IMR-90 (cell line): ENCODE measurements around the gene NR6A1. TPM values are rescaled to one million over a fixed set of nuclear protein-coding genes. Genes with fewer than 3 reads are reported as not detected.

ENCODE experiments used
- ATAC-seq: fragments of 200-7000 bp; cut with Tn5 transposase; 2 replicates; pipeline ENCODE4 v1.9.1; 2020; ENCODE audit warnings: low read depth, mild to moderate bottlenecking, moderate library complexity
- BruUV-seq: library from RNA; stranded (reverse); fragments of 400-500 nt; replicated peaks from 2 replicates; lab custom pipeline; 2021; lab: Mats Ljungman, UMichigan
- CTCF ChIA-PET: fragments of 300-600 bp; formaldehyde crosslinking; extraction: SDS; loops from one replicate; lab custom pipeline; 2021; ENCODE audit warnings: antibody characterized with exemption; lab: Yijun Ruan, JAX
- POLR2A ChIA-PET: fragments of 300-600 bp; sonication (Branson Sonifier 250); formaldehyde crosslinking; loops from one replicate; lab custom pipeline; 2022; ENCODE audit warnings: antibody characterized with exemption; ENCODE audit not compliant: unreplicated experiment; lab: Charles Lee
- DNase-seq: peaks from one replicate; pipeline ENCODE4 v3.0.0; 2013
- H2AFZ ChIP-seq: replicated peaks from 2 replicates; pipeline ENCODE3; 2013; ENCODE audit warnings: low read length, mild to moderate bottlenecking; ENCODE audit not compliant: poor library complexity
- H2AK5ac ChIP-seq: 2 replicates; pipeline ENCODE4 v1.6.1; 2013; ENCODE audit warnings: low read depth, low read length, inconsistent platforms
- H2AK9ac ChIP-seq: replicated peaks from 2 replicates; pipeline ENCODE3; 2013; ENCODE audit warnings: mild to moderate bottlenecking, low read depth, low read length, moderate library complexity; ENCODE audit not compliant: poor library complexity
- H2BK120ac ChIP-seq: 2 replicates; pipeline ENCODE4 v1.6.1; 2013; ENCODE audit warnings: low read depth, low read length, inconsistent platforms
- H2BK15ac ChIP-seq: 3 replicates; pipeline ENCODE4 v1.6.1; 2013; ENCODE audit warnings: low read depth, low read length, inconsistent platforms
- H2BK20ac ChIP-seq: 2 replicates; pipeline ENCODE4 v1.6.1; 2013; ENCODE audit warnings: low read depth, mild to moderate bottlenecking, inconsistent platforms, low read length, moderate library complexity
- H2BK5ac ChIP-seq: 2 replicates; pipeline ENCODE4 v1.6.1; 2013; ENCODE audit warnings: mild to moderate bottlenecking, low read depth, low read length, inconsistent platforms; ENCODE audit not compliant: poor library complexity, severe bottlenecking
- H3K14ac ChIP-seq: replicated peaks from 2 replicates; pipeline ENCODE4 v1.6.1; 2013; ENCODE audit warnings: low read depth, low read length, inconsistent platforms
- H3K18ac ChIP-seq: 2 replicates; pipeline ENCODE4 v1.6.1; 2013; ENCODE audit warnings: low read depth, low read length, control low read depth
- H3K23ac ChIP-seq: 2 replicates; pipeline ENCODE4 v1.6.1; 2013; ENCODE audit warnings: low read depth, low read length, inconsistent platforms
- H3K27ac ChIP-seq: 2 replicates; pipeline ENCODE4 v1.5.1; 2013; ENCODE audit warnings: mild to moderate bottlenecking, control low read depth, low read length; ENCODE audit not compliant: insufficient read depth
- H3K27me3 ChIP-seq: 2 replicates; pipeline ENCODE4 v1.6.1; 2013; ENCODE audit warnings: low read length; ENCODE audit not compliant: control insufficient read depth, insufficient read depth
- H3K36me3 ChIP-seq: 2 replicates; pipeline ENCODE4 v1.6.1; 2013; ENCODE audit warnings: low read length, mixed read lengths; ENCODE audit not compliant: control insufficient read depth, insufficient read depth
- H3K4ac ChIP-seq: 2 replicates; pipeline ENCODE4 v1.6.1; 2013; ENCODE audit warnings: low read depth, low read length, inconsistent platforms
- H3K4me1 ChIP-seq: 2 replicates; pipeline ENCODE4 v1.6.1; 2013; ENCODE audit warnings: low read length, mixed read lengths; ENCODE audit not compliant: control insufficient read depth, insufficient read depth
- H3K4me2 ChIP-seq: 2 replicates; pipeline ENCODE4 v1.6.1; 2013; ENCODE audit warnings: low read depth, mild to moderate bottlenecking, control low read depth, low read length, moderate library complexity
- H3K4me3 ChIP-seq: 2 replicates; pipeline ENCODE4 v1.5.1; 2013; ENCODE audit warnings: low read depth, mild to moderate bottlenecking, control low read depth, low read length, moderate library complexity; ENCODE audit not compliant: insufficient read depth
- H3K56ac ChIP-seq: 2 replicates; pipeline ENCODE4 v1.6.1; 2013; ENCODE audit warnings: low read length, inconsistent platforms; ENCODE audit not compliant: insufficient read depth; ENCODE audit errors: extremely low read depth
- H3K79me1 ChIP-seq, 2 experiments: 2 replicates each; pipeline ENCODE4 v1.6.1; 2013; ENCODE audit warnings: low read length in 2 of 2, inconsistent platforms in 1 of 2, low read depth in 1 of 2
- H3K9ac ChIP-seq: 2 replicates; pipeline ENCODE4 v1.6.1; 2013; ENCODE audit warnings: low read depth, low read length, control low read depth
- H3K9me1 ChIP-seq: 2 replicates; pipeline ENCODE4 v1.6.1; 2013; ENCODE audit warnings: low read length, inconsistent platforms; ENCODE audit not compliant: insufficient read depth
- H3K9me3 ChIP-seq: 2 replicates; pipeline ENCODE4 v1.6.1; 2013; ENCODE audit warnings: low read length; ENCODE audit not compliant: control insufficient read depth, insufficient read depth
- H4K20me1 ChIP-seq: 2 replicates; pipeline ENCODE4 v1.6.1; 2013; ENCODE audit warnings: low read length, inconsistent platforms; ENCODE audit not compliant: insufficient read depth
- H4K5ac ChIP-seq: 2 replicates; pipeline ENCODE4 v1.6.1; 2013; ENCODE audit warnings: mild to moderate bottlenecking, low read depth, low read length, control low read depth
- H4K8ac ChIP-seq, 2 experiments: 2 replicates each; pipeline ENCODE4 v1.6.1; 2013; ENCODE audit warnings: low read depth in 2 of 2, low read length in 2 of 2, control low read depth in 1 of 2, inconsistent platforms in 1 of 2
- H4K91ac ChIP-seq: 2 replicates; pipeline ENCODE4 v1.6.1; 2013; ENCODE audit warnings: low read depth, low read length, inconsistent platforms; ENCODE audit not compliant: insufficient read depth
- BHLHE40 ChIP-seq: fragments of 150-350 bp; IDR thresholded peaks from 2 replicates; pipeline ENCODE4 v1.6.1; 2016; ENCODE audit warnings: mild to moderate bottlenecking, low read depth, low read length
- CEBPB ChIP-seq: IDR thresholded peaks from 2 replicates; pipeline ENCODE4 v1.6.1; 2012; ENCODE audit warnings: low read depth, low read length, improper control_type of control experiment
- CHD1 ChIP-seq: IDR thresholded peaks from 2 replicates; pipeline ENCODE4 v1.6.1; 2012; ENCODE audit warnings: low read depth, low read length, improper control_type of control experiment
- FOS ChIP-seq: fragments of 150-350 bp; IDR thresholded peaks from 2 replicates; pipeline ENCODE4 v1.6.1; 2016; ENCODE audit warnings: low read depth, low read length
- MAFK ChIP-seq: IDR thresholded peaks from 2 replicates; pipeline ENCODE4 v1.6.1; 2012; ENCODE audit warnings: low read depth, low read length, improper control_type of control experiment
- MAZ ChIP-seq: IDR thresholded peaks from 2 replicates; pipeline ENCODE4 v1.6.1; 2012; ENCODE audit warnings: low read depth, mild to moderate bottlenecking, low read length, improper control_type of control experiment, moderate library complexity, borderline replicate concordance
- MXI1 ChIP-seq: IDR thresholded peaks from 2 replicates; pipeline ENCODE4 v1.6.1; 2012; ENCODE audit warnings: low read depth, mild to moderate bottlenecking, low read length, moderate library complexity, borderline replicate concordance
- NFE2L2 ChIP-seq: fragments of 150-350 bp; IDR thresholded peaks from 2 replicates; pipeline ENCODE4 v1.6.1; 2016; ENCODE audit warnings: low read depth, mild to moderate bottlenecking, low read length
- POLR2A ChIP-seq: IDR thresholded peaks from 2 replicates; pipeline ENCODE4 v1.6.1; 2012; ENCODE audit warnings: mild to moderate bottlenecking, low read depth, low read length
- RAD21 ChIP-seq: IDR thresholded peaks from 2 replicates; pipeline ENCODE4 v1.6.1; 2012; ENCODE audit warnings: low read length, improper control_type of control experiment
- RCOR1 ChIP-seq: IDR thresholded peaks from 2 replicates; pipeline ENCODE4 v1.6.1; 2012; ENCODE audit warnings: mild to moderate bottlenecking, low read length, improper control_type of control experiment; ENCODE audit not compliant: insufficient replicate concordance
- RFX5 ChIP-seq: IDR thresholded peaks from 2 replicates; pipeline ENCODE4 v1.8.0; 2012; ENCODE audit warnings: low read depth, mild to moderate bottlenecking, low read length, moderate library complexity
- SMC3 ChIP-seq: fragments of 150-350 bp; IDR thresholded peaks from 2 replicates; pipeline ENCODE4 v1.6.1; 2016; ENCODE audit warnings: low read depth, mild to moderate bottlenecking, antibody characterized with exemption, low read length, moderate library complexity
- WGBS, 2 experiments: methylation state at CpG; one replicate each; pipeline versions ENCODE4 v1.1.5 to v1.1.7; 2013; ENCODE audit warnings: missing lambda C conversion rate in 2 of 2; ENCODE audit not compliant: insufficient read length in 1 of 2; ENCODE audit errors: extremely low coverage in 2 of 2; 5-methylcytosine and 5-hydroxymethylcytosine counted together
- dilution Hi-C: fragments of 300-500 bp; cut with HindIII; formaldehyde crosslinking; loops from one replicate; pipeline ENCODE4 v1.14.3; 2018; ENCODE audit warnings: low sequenced_read_pairs; ENCODE audit not compliant: unreplicated experiment
- in situ Hi-C: fragments of 300-500 bp; cut with MboI; formaldehyde crosslinking; loops from 3 replicates; pipeline ENCODE4 v1.14.3; 2019; ENCODE audit warnings: low sequenced_read_pairs, inconsistent platforms, mixed read lengths
- intact Hi-C: fragments of 100-400 bp; cut with micrococcal nuclease; formaldehyde crosslinking; loops from 2 replicates; pipeline ENCODE4 v1.10.0; 2022
- polyA plus RNA-seq, 3 experiments: library from polyadenylated mRNA; depleted of rRNA; stranded (reverse); fragments of >200 nt; gene quantifications; 2 replicates each; pipeline ENCODE4 v1.2.3, GENCODE V29; 2012; ENCODE audit warnings: low replicate concordance in 1 of 3
- total RNA-seq: library from RNA; depleted of rRNA; stranded (reverse); fragments of >200 nt; gene quantifications from 2 replicates; pipeline ENCODE4 v1.2.3, GENCODE V29; 2012
- TF ChIP-seq, protein P1 (sequence below): fragments of 150-350 bp; IDR thresholded peaks from 2 replicates; pipeline ENCODE4 v1.6.1; 2016; ENCODE audit warnings: low read depth, mild to moderate bottlenecking, low read length, moderate library complexity, borderline replicate concordance
- TF ChIP-seq, protein P2 (sequence below): conservative IDR thresholded peaks from 2 replicates; pipeline ENCODE4 v1.5.1; 2012; ENCODE audit warnings: mild to moderate bottlenecking, low read depth, low read length, improper control_type of control experiment
- TF ChIP-seq, protein P3 (sequence below): fragments of 150-350 bp; IDR thresholded peaks from 2 replicates; pipeline ENCODE4 v1.6.1; 2017; ENCODE audit warnings: mild to moderate bottlenecking, antibody characterized with exemption, low read length, low read depth

NR6A1 gene
- total and polyA plus RNA-seq, 2 of the 4 experiments (the other 2 are of a cell fraction): 0.14 to 0.36 TPM

DNA sequence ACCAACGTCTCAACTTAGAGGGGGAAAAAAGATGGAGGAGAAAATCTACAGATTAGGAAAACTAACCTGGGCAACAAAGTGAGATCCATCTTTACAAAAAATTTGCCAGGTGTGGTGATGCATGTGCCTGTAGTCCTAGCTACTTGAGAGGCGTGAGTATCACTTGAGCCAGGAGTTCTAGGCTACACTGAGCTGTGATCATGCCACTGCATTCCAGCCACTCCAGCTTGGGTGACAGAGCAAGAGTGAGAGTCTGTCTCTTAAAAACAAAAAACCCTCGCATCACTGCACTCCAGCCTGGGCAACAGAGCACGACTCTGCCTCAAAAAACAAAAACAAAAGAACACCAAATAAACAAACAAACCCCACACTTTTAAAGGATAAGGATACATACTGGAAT is 165.9 kb downstream of the NR6A1 start:
- 100% methylated on average over 1 of the region's 4 CpGs; no CpG with 5 or more reads in 1 of the 2 experiments for WGBS, 2 experiments
- intact Hi-C loops: no loop called here
- H3K4me3 ChIP-seq: no peak overlapping the region
- no peak overlapping the region for H4K91ac ChIP-seq
- H3K14ac ChIP-seq: no peak overlapping the region
- H2AK5ac ChIP-seq: no peak overlapping the region
- H4K5ac ChIP-seq: no peak overlapping the region
- H3K79me1 ChIP-seq: no peaks in the 10 kb centered on the region
- no peaks in the 10 kb centered on the region for H3K36me3 ChIP-seq
- POLR2A ChIA-PET: interaction anchor here (0.7 kb wide), 1 partner anchor 27 kb away, joined by 5 read pairs; no protein-coding TSS in a partner anchor
- no peaks in the 10 kb centered on the region for H4K20me1 ChIP-seq
- H3K56ac ChIP-seq: no peak overlapping the region
- in situ Hi-C loops: no loop called here
- no peak overlapping the region for H3K9ac ChIP-seq
- H3K9me1 ChIP-seq: no peaks in the 10 kb centered on the region
- H3K27me3 ChIP-seq: peaks cover 6% of the 10 kb centered on the region
- H2BK15ac ChIP-seq: no peak overlapping the region
- no peak overlapping the region for H4K8ac ChIP-seq
- H2BK5ac ChIP-seq: no peak overlapping the region
- no TSS peak for BruUV-seq
- no peaks in the 10 kb centered on the region; the same call in 1 of the 2 replicates for H3K4me1 ChIP-seq
- no peak overlapping the region for H3K18ac ChIP-seq
- CTCF ChIA-PET: interaction anchor here (0.6 kb wide), 1 partner anchor 64 kb away, joined by 3 read pairs; no protein-coding TSS in a partner anchor
- no peak overlapping the region for H3K4me2 ChIP-seq
- H2AFZ ChIP-seq: no peak overlapping the region
- no peak for ATAC-seq
- H2AK9ac ChIP-seq: no peak overlapping the region
- H3K27ac ChIP-seq: no peak overlapping the region
- H2BK120ac ChIP-seq: no peak overlapping the region
- dilution Hi-C loops: no loop called here
- no peak overlapping the region for H3K23ac ChIP-seq
- no peak overlapping the region for H3K4ac ChIP-seq
- no peaks in the 10 kb centered on the region for H3K9me3 ChIP-seq
- DNase-seq: no peak
- TF ChIP-seq, protein P1, sequence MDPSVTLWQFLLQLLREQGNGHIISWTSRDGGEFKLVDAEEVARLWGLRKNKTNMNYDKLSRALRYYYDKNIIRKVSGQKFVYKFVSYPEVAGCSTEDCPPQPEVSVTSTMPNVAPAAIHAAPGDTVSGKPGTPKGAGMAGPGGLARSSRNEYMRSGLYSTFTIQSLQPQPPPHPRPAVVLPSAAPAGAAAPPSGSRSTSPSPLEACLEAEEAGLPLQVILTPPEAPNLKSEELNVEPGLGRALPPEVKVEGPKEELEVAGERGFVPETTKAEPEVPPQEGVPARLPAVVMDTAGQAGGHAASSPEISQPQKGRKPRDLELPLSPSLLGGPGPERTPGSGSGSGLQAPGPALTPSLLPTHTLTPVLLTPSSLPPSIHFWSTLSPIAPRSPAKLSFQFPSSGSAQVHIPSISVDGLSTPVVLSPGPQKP: no peak
- TF ChIP-seq MXI1: no peak
- TF ChIP-seq, protein P2, sequence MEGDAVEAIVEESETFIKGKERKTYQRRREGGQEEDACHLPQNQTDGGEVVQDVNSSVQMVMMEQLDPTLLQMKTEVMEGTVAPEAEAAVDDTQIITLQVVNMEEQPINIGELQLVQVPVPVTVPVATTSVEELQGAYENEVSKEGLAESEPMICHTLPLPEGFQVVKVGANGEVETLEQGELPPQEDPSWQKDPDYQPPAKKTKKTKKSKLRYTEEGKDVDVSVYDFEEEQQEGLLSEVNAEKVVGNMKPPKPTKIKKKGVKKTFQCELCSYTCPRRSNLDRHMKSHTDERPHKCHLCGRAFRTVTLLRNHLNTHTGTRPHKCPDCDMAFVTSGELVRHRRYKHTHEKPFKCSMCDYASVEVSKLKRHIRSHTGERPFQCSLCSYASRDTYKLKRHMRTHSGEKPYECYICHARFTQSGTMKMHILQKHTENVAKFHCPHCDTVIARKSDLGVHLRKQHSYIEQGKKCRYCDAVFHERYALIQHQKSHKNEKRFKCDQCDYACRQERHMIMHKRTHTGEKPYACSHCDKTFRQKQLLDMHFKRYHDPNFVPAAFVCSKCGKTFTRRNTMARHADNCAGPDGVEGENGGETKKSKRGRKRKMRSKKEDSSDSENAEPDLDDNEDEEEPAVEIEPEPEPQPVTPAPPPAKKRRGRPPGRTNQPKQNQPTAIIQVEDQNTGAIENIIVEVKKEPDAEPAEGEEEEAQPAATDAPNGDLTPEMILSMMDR: no peak
- TF ChIP-seq FOS: no peak
- no peak for TF ChIP-seq CHD1
- no peak for TF ChIP-seq MAFK
- TF ChIP-seq, protein P3, sequence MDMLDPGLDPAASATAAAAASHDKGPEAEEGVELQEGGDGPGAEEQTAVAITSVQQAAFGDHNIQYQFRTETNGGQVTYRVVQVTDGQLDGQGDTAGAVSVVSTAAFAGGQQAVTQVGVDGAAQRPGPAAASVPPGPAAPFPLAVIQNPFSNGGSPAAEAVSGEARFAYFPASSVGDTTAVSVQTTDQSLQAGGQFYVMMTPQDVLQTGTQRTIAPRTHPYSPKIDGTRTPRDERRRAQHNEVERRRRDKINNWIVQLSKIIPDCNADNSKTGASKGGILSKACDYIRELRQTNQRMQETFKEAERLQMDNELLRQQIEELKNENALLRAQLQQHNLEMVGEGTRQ: no peak
- no peak for TF ChIP-seq RCOR1
- TF ChIP-seq NFE2L2: no peak
- no peak for TF ChIP-seq RAD21
- TF ChIP-seq CEBPB: no peak
- TF ChIP-seq MAZ: no peak
- no peak for TF ChIP-seq BHLHE40
- no peak for TF ChIP-seq SMC3
- no peak for TF ChIP-seq POLR2A
- no peak for TF ChIP-seq RFX5
- H2BK20ac ChIP-seq: no peak overlapping the region
